Activated naive CD8-positive, alpha-beta T cell treated with anti-CD3 and anti-CD28 coated beads, Interleukin-2, amount 10 ng/mL, durations not matched to agents 7 days and 5 days (primary cell): ENCODE measurements around the gene SWAP70. TPM values are rescaled to one million over a fixed set of nuclear protein-coding genes. Genes with fewer than 3 reads are reported as not detected.

Experiments
- ATAC-seq: fragments of 150-1000 bp; cut with Tn5 transposase; one replicate; pipeline ENCODE4 v1.10.0; 2021; ENCODE audit warnings: low read depth, moderate library complexity
- POLR2A ChIA-PET: fragments of 350-600 bp; sonication (Branson Sonifier 250); formaldehyde crosslinking; loops from one replicate; lab custom pipeline; 2021; ENCODE audit warnings: antibody characterized with exemption; lab: Charles Lee
- DNase-seq: peaks from one replicate; pipeline ENCODE4 v3.0.0; 2021
- H3K27ac Mint-ChIP-seq: one replicate; pipeline ENCODE4 v1.8.0; 2022; ENCODE audit warnings: mild to moderate bottlenecking, mixed read lengths
- H3K27me3 Mint-ChIP-seq: one replicate; pipeline ENCODE4 v1.8.0; 2022; ENCODE audit warnings: mild to moderate bottlenecking, moderate library complexity, mixed read lengths
- H3K36me3 Mint-ChIP-seq: one replicate; pipeline ENCODE4 v1.8.0; 2021; ENCODE audit warnings: mild to moderate bottlenecking, mixed read lengths
- H3K4me1 Mint-ChIP-seq: one replicate; pipeline ENCODE4 v1.8.0; 2021; ENCODE audit warnings: mixed read lengths
- H3K4me3 Mint-ChIP-seq: one replicate; pipeline ENCODE4 v1.8.0; 2022; ENCODE audit warnings: mild to moderate bottlenecking, moderate library complexity, mixed read lengths
- H3K9me3 Mint-ChIP-seq: one replicate; pipeline ENCODE4 v1.8.0; 2021; ENCODE audit warnings: mixed read lengths
- total RNA-seq, 2 experiments: library from RNA; stranded (reverse); gene quantifications; one replicate each; pipeline ENCODE4 v1.2.3, GENCODE V29; 2021

SWAP70 gene
- total RNA-seq, 2 experiments from 2014 or later = 9.4 to 10.6 TPM

DNA sequence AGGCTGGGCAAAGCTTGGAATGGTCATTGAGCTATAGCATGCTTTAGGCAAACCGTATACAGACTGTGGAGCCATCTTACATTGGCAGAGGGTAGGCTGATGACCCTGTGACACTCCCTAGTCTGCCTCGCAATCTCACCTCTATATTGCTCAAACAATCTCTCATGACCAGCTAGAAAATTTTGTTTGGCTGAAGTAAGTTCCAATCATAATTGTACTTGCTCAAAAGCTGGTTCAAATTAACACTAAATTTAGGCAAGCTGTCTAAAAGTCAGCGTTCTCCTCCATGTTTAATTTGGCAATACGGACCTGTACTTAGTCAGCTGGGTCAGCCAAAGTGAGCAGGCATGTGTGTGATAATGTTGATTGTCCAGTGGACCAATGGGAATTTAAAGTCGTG lies 133.0 kb downstream of the SWAP70 start:
- Mint-ChIP-seq H3K4me3 (no peak overlapping the region), H3K9me3 (no peaks in the 10 kb centered on the region), H3K27me3 (no peaks in the 10 kb centered on the region), H3K36me3 (no peaks in the 10 kb centered on the region), H3K4me1 (no peaks in the 10 kb centered on the region), H3K27ac (no peak overlapping the region)
- ATAC-seq = no peak
- POLR2A ChIA-PET = interaction anchor here (0.5 kb wide), 1 partner anchor 127 kb away, joined by 3 read pairs; no protein-coding TSS in a partner anchor
- no peak for DNase-seq

DNA sequence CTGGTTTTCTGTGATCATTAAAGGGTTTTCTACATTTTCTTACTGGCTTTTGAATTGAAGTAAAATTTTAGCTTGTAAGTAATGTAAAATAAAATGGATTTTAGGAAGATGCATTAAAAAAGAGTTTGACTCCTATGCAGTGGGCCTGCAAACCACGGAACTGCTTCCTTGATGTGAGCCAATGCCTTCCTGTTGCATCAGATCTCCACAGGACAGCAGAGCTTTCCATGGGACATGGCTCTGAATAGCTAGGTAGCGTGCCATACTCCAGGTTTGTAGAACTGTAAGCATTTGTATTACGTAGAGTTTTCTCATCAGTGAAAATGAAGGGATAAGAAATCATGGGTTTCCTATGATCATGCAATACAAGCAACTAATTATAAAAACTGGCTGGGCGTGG lies 133.4 kb downstream of the SWAP70 start:
- no peaks in the 10 kb centered on the region for H3K36me3 Mint-ChIP-seq
- DNase-seq (no peak), ATAC-seq (no peak)
- no peaks in the 10 kb centered on the region for H3K9me3 Mint-ChIP-seq
- H3K4me1 Mint-ChIP-seq = no peaks in the 10 kb centered on the region
- H3K4me3 Mint-ChIP-seq = no peak overlapping the region
- H3K27me3 Mint-ChIP-seq = no peaks in the 10 kb centered on the region
- POLR2A ChIA-PET = no interaction called here
- H3K27ac Mint-ChIP-seq = no peak overlapping the region

DNA sequence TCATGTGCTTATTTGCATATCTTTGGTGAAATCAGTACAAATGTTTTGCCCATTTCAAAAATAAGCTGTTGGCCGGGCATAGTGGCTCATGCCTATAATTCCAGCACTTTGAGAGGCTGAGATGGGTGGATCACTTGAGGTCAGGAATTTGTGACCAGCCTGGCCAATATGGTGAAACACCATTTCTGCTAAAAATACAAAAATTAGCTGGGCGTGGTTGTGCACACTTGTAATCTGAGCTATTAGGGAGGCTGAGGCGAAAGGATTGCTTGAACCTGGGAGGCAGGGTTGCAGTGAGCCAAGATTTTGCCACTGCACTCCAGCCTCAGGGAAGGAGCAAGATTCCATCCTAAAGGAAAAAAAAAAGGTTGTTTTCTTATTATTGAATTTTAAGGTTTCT lies 136.0 kb downstream of the SWAP70 start:
- no peaks in the 10 kb centered on the region for H3K27me3 Mint-ChIP-seq
- POLR2A ChIA-PET = no interaction called here
- no peaks in the 10 kb centered on the region for H3K9me3 Mint-ChIP-seq
- peaks cover 4% of the 10 kb centered on the region for H3K36me3 Mint-ChIP-seq
- ATAC-seq (no peak), DNase-seq (no peak)
- H3K4me3 Mint-ChIP-seq = no peak overlapping the region
- H3K4me1 Mint-ChIP-seq = no peaks in the 10 kb centered on the region
- no peak overlapping the region for H3K27ac Mint-ChIP-seq

- ATAC-seq (no peak), DNase-seq (no peak)
- Mint-ChIP-seq H3K4me3 (no peak overlapping the region), H3K4me1 (no peaks in the 10 kb centered on the region), H3K27me3 (no peaks in the 10 kb centered on the region), H3K9me3 (no peaks in the 10 kb centered on the region), H3K36me3 (peaks cover 8% of the 10 kb centered on the region), H3K27ac (no peak overlapping the region)
- POLR2A ChIA-PET = no interaction called here
Observed at GRCh38 chr11:9802291-9802861, 138.5 kb downstream of the SWAP70 start.

Other genes starting within 250 kb of the SWAP70 start
- 10 to 100 TPM; 37.7 to 48.8 TPM for gene ZNF143, start 203.1 kb upstream of the SWAP70 start, total RNA-seq
- 10 to 100 TPM; 47.8 to 50.5 TPM for gene WEE1, start 90.4 kb upstream of the SWAP70 start, total RNA-seq